ENCODE data around the gene STYXL2.

Gene STYXL2

DNA sequence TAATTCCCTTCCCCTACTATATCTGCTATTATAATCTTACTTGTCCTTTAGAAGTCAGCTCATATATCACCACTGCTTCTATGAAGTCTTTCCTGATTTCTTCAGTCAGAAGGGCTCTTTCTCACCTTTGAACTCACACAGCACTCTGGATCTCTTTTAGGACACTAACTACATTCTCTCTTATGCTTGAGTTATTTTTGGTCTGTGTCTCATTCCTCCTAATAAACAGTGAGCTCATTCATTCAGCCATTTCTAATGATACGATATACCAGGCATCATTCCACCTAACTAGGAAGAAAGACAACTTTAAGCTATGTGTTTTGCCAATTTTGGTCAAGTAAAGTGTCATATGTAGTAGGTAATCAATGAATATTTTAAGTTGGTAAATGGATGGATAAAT lies 1.2 kb upstream of the STYXL2 start:
- no peak overlapping the region for H3K4me3 ChIP-seq (ENCODE audit: control insufficient read depth, low read depth, low read length)
- TF ChIP-seq, protein P1, sequence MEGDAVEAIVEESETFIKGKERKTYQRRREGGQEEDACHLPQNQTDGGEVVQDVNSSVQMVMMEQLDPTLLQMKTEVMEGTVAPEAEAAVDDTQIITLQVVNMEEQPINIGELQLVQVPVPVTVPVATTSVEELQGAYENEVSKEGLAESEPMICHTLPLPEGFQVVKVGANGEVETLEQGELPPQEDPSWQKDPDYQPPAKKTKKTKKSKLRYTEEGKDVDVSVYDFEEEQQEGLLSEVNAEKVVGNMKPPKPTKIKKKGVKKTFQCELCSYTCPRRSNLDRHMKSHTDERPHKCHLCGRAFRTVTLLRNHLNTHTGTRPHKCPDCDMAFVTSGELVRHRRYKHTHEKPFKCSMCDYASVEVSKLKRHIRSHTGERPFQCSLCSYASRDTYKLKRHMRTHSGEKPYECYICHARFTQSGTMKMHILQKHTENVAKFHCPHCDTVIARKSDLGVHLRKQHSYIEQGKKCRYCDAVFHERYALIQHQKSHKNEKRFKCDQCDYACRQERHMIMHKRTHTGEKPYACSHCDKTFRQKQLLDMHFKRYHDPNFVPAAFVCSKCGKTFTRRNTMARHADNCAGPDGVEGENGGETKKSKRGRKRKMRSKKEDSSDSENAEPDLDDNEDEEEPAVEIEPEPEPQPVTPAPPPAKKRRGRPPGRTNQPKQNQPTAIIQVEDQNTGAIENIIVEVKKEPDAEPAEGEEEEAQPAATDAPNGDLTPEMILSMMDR (IDR thresholded peaks at IDR 0.05; ENCODE audit: control insufficient read depth, insufficient read depth, low read depth, low read length, missing control alignments), result no peak
- DNase-seq (ENCODE audit: low read depth), result no peak

DNA sequence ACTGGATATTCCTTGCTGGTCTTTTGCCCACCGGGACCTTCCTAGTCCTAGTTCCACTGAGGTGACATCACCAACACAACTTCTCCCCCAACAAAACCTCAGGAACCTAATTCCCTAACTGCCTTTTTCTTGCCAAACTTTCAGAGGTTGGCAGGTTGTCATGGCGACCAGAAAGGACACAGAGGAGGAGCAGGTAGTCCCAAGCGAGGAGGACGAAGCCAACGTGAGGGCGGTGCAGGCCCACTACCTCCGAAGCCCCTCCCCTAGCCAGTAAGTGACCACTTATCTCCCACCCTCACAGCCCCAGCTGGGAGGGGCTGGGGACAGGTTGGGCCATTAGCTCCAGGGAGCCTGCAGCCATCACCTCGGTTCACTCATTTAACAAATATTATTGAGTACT lies 815 bp downstream of the STYXL2 start:
- DNase-seq (ENCODE audit: low read depth), result no peak
- no peak overlapping the region for H3K4me3 ChIP-seq (ENCODE audit: control insufficient read depth, low read depth, low read length)
- TF ChIP-seq, protein P1 (IDR thresholded peaks at IDR 0.05; ENCODE audit: control insufficient read depth, insufficient read depth, low read depth, low read length, missing control alignments), result no peak

DNA sequence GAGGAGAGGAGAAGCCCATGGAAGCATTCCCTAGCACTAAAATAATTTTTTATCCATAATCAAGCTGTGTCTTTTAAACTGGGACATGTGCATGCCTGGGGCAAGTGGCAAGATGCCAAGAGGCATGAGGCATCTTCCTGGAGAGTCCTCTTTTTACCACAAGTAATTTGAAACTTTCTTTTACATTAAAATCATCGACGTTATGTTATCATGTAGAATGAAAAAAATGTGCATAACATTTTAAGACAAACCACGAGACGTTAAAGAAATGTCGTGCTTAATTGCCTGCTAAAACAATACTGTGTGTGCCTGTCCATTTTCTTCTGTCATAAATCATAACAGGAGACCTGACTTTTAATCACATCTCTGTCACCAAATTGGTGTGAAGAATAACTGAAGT lies 1.5 kb downstream of the STYXL2 start:
- TF ChIP-seq, protein P1 (IDR thresholded peaks at IDR 0.05; ENCODE audit: control insufficient read depth, insufficient read depth, low read depth, low read length, missing control alignments), result no peak
- peak; percentile 31 for DNase-seq (ENCODE audit: low read depth)
- no peak overlapping the region for H3K4me3 ChIP-seq (ENCODE audit: control insufficient read depth, low read depth, low read length)

DNA sequence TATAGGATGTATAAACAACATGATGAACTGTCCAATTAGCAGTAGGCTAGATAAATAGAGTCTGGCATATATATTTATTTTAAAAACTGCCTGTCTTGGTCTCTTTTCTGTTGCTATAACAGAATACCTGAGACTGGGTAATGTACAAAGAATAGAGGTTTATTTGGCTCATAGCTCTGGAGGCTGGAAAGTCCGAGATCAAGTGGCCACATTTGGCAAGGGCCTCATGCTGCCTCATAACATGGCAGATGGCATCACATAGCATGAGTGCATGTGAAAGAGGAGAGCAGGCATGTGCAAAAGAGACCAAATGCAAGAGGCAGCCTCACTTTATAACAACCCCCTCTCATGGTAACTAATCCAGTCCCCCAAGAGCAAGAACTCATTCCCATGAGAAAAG lies 6.0 kb downstream of the STYXL2 start:
- TF ChIP-seq, protein P1 (IDR thresholded peaks at IDR 0.05; ENCODE audit: control insufficient read depth, insufficient read depth, low read depth, low read length, missing control alignments), result no peak
- no peak overlapping the region for H3K4me3 ChIP-seq (ENCODE audit: control insufficient read depth, low read depth, low read length)
- no peak for DNase-seq (ENCODE audit: low read depth)

DNA sequence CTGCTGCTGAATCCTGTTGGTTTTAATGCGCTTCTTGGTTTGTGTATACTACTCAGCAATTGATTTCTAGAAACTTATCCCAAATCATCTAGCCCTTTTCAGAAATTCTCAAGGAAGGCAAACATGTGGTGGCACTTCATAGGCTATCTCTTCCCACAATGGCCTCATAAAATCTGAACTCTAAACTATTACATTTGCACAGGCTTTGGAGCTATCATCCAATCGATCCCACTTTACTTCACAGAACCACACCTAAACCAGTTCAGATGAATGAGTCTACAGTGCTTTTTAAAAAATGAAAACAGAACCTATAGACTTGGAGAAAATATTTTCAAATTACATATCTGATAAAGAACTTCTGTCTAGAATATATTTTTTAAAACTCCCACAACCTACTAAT lies 6.9 kb downstream of the STYXL2 start:
- DNase-seq (ENCODE audit: low read depth), result no peak
- TF ChIP-seq, protein P1 (IDR thresholded peaks at IDR 0.05; ENCODE audit: control insufficient read depth, insufficient read depth, low read depth, low read length, missing control alignments), result no peak
- no peak overlapping the region for H3K4me3 ChIP-seq (ENCODE audit: control insufficient read depth, low read depth, low read length)

DNA sequence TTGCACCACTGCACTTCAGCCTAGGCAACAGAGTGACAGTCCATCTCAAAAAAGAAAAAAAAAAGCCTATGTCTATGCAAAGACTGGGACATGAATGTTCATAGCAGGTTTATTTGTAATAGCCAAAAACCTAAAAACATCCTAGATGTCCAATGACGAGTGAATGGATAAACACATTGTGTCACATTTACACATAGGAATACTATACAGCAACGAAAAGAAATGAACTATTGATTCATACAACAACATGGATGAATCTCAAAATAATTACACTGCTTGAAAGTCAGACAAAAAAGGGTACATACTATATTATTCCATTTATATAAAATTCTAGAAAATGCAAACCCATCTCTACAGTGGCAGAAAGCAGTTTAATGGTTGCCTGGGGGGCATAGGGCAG lies 7.9 kb downstream of the STYXL2 start:
- H3K4me3 ChIP-seq (ENCODE audit: control insufficient read depth, low read depth, low read length), result no peak overlapping the region
- DNase-seq (ENCODE audit: low read depth), result no peak
- TF ChIP-seq, protein P1 (IDR thresholded peaks at IDR 0.05; ENCODE audit: control insufficient read depth, insufficient read depth, low read depth, low read length, missing control alignments), result no peak
